H1 (cell line): ENCODE measurements around the gene SMG9. TPM values are rescaled to one million over a fixed set of nuclear protein-coding genes. Genes with fewer than 3 reads are reported as not detected.

Source experiments
- CBX8 ChIP-seq: fragments of 300-800, 300-1000 bp; sonication (generic); IDR thresholded peaks from 2 replicates; pipeline ENCODE4 v1.7.1; 2016; ENCODE audit warnings: low read depth, low read length, borderline replicate concordance
- CHD1 ChIP-seq: IDR thresholded peaks from 2 replicates; pipeline ENCODE4 v1.6.1; 2012; ENCODE audit warnings: low read depth, low read length, improper control_type of control experiment
- CTBP2 ChIP-seq: IDR thresholded peaks from 2 replicates; pipeline ENCODE4 v1.7.0; 2011; ENCODE audit warnings: borderline replicate concordance, mild to moderate bottlenecking, moderate library complexity, mixed read lengths, low read length; ENCODE audit not compliant: insufficient read depth, insufficient read length
- RFX5 ChIP-seq: IDR thresholded peaks from 2 replicates; pipeline ENCODE4 v1.6.1; 2011; ENCODE audit warnings: low read depth, low read length, improper control_type of control experiment, borderline replicate concordance
- YY1 ChIP-seq: IDR thresholded peaks from 2 replicates; pipeline ENCODE4 v1.6.1; 2011; ENCODE audit warnings: low read depth, mild to moderate bottlenecking, low read length
- ZNF274 ChIP-seq: IDR thresholded peaks from 2 replicates; pipeline ENCODE4 v1.7.0; 2012; ENCODE audit warnings: low read length, borderline replicate concordance; ENCODE audit errors: extremely low read depth
- polyA plus RNA-seq, 7 experiments: library from polyadenylated mRNA; depleted of rRNA in 3 of 7; stranded (reverse) in 5 of 7; unstranded in 2 of 7; fragments of >200 nt in 5 of 7; fragments of 200-250 nt in 2 of 7; gene quantifications; 1 replicate in 5 of 7; 2 replicates in 1 of 7; 4 replicates in 1 of 7; pipeline versions ENCODE4 v1.2.1 to v1.2.3, GENCODE V29; 2011 to 2013; ENCODE audit warnings: missing spikeins in 2 of 7, mixed read lengths in 2 of 7
- total RNA-seq: library from RNA; stranded (reverse); fragmentation: NEBNext Ultra II Directional; extraction: Animal tissue kit (Norgen Biotek cat#: 25700); gene quantifications from 2 replicates; pipeline ENCODE4 v1.2.1, GENCODE V29; 2021
- TF ChIP-seq, protein P1 (sequence below): IDR thresholded peaks from 2 replicates; pipeline ENCODE4 v1.6.1; 2012; ENCODE audit warnings: inconsistent platforms

Gene SMG9
- total and polyA plus RNA-seq, 2 of the 8 experiments (the other 6 are each of a cell fraction or from before 2014, with no cell fraction given) = 20.4 to 28.7 TPM

DNA sequence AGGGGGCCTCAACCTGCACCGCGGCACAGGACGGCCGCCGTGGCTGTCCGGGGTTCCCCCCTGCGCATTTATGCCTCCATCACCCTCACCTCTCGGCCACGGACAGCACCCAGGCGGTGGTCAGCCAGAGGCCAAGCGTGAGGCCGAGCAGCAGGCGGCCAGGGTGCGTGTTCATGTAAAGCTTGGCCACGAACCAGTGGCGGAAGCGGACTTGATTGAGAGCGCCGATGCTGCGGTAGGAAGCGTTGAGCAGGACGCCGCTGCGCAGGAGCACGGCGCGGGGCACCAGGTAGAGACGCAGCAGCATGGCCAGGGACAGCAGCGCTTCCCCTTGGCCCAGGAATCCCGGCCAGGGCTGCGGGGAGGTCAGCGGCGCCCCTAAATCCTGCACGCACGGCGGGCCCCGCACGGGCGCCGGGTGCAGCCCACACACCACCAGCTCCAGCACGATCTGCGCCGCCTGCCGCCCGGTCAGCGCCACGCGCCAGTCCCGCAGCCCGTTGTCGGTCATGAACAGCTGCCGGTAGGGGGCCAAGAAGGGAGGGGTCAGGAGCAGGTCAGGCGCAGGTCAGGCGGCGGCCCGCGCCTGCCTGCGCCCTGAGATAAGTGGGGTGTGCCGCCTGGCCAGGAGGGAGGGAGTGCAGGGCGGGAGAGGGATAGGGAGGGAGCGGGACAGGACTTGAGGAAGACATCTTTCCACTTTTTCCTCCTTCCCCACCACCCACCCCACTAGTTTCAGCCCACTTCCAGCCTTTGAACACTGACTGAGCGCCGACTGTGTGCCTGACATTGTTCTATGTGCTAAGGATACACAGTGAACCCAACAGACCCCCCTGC lies 19.6 kb upstream of the SMG9 start (continued):
- TF ChIP-seq RFX5 (no peak), CTBP2 (no peak), ZNF274 (no peak), YY1 (no peak), CBX8 (no peak), CHD1 (no peak)
- TF ChIP-seq, protein P1, sequence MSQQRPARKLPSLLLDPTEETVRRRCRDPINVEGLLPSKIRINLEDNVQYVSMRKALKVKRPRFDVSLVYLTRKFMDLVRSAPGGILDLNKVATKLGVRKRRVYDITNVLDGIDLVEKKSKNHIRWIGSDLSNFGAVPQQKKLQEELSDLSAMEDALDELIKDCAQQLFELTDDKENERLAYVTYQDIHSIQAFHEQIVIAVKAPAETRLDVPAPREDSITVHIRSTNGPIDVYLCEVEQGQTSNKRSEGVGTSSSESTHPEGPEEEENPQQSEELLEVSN = peak; percentile 73; the same call in 1 of the 2 replicates
